ENCODE measurements around the gene DIO2. TPM values are rescaled to one million over a fixed set of nuclear protein-coding genes. Genes with fewer than 3 reads are reported as not detected.
A peak's percentile ranks its signal among the peaks of the same experiment; 100 is the strongest.

The DIO2 gene
- polyA plus RNA-seq, 2 of the 4 experiments (the other 2 are of a cell fraction), result 35.3 to 72.5 TPM

GRCh38 chr14:80206351-80207080 lies 4.8 kb downstream of the DIO2 start:
- peaks cover 39% of the 10 kb centered on the region for H3K4me1 ChIP-seq
- FAIRE-seq (no peak), ATAC-seq (no peak), DNase-seq (ENCODE audit: low read depth in 1 of 2, low spot score in 1 of 2) (no peak)
- H3K27ac ChIP-seq, result peak overlapping the region in 1 of 2 experiments; percentile 12; a peak in 2 of 6 replicates
- CTCF ChIA-PET, result no interaction called here
- WGBS (ENCODE audit: missing lambda C conversion rate), result 72% methylated on average over 8 of the region's 8 CpGs
- H3K9me3 ChIP-seq, result no peaks in the 10 kb centered on the region
- TF ChIP-seq SMC3 (IDR thresholded peaks at IDR 0.05) (no peak), POLR2AphosphoS2 (conservative IDR thresholded peaks at IDR 0.05; ENCODE audit: low read length) (no peak), GATA3 (IDR thresholded peaks at IDR 0.05; ENCODE audit: borderline replicate concordance) (no peak), NPAS2 (CRISPR knock-in tag; IDR thresholded peaks at IDR 0.05; ENCODE audit: borderline replicate concordance) (no peak), MAZ (IDR thresholded peaks at IDR 0.05; ENCODE audit: borderline replicate concordance, low read depth, low read length) (no peak), CBX2 (IDR thresholded peaks at IDR 0.05; ENCODE audit: borderline replicate concordance, low read depth) (no peak), CHD2 (IDR thresholded peaks at IDR 0.05; ENCODE audit: low read length, partially characterized antibody) (no peak), RNF2 (IDR thresholded peaks at IDR 0.05; ENCODE audit: borderline replicate concordance, low read depth) (no peak)
- TF ChIP-seq, protein P1, sequence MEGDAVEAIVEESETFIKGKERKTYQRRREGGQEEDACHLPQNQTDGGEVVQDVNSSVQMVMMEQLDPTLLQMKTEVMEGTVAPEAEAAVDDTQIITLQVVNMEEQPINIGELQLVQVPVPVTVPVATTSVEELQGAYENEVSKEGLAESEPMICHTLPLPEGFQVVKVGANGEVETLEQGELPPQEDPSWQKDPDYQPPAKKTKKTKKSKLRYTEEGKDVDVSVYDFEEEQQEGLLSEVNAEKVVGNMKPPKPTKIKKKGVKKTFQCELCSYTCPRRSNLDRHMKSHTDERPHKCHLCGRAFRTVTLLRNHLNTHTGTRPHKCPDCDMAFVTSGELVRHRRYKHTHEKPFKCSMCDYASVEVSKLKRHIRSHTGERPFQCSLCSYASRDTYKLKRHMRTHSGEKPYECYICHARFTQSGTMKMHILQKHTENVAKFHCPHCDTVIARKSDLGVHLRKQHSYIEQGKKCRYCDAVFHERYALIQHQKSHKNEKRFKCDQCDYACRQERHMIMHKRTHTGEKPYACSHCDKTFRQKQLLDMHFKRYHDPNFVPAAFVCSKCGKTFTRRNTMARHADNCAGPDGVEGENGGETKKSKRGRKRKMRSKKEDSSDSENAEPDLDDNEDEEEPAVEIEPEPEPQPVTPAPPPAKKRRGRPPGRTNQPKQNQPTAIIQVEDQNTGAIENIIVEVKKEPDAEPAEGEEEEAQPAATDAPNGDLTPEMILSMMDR (IDR thresholded peaks at IDR 0.05), result no peak
- POLR2A ChIA-PET, result no interaction called here
- no peak overlapping the region for H3K4me3 ChIP-seq
- peak overlapping the region; percentile 18; the same call in 2 of the 3 replicates for H3K4me2 ChIP-seq

- H3K4me3 ChIP-seq, result no peak overlapping the region
- FAIRE-seq (no peak), DNase-seq (ENCODE audit: low read depth in 1 of 2, low spot score in 1 of 2) (peak in 1 of 2 experiments; percentile 45), ATAC-seq (0 out of 6 replicates have a peak, but pooled peaks of 1 of the 2 experiments have one; percentile 8)
- no peaks in the 10 kb centered on the region for H3K9me3 ChIP-seq
- H3K4me1 ChIP-seq, result peaks cover 23% of the 10 kb centered on the region; the same call in 2 of the 3 replicates
- WGBS (ENCODE audit: missing lambda C conversion rate), result 85% methylated on average over 9 of the region's 9 CpGs
- POLR2A ChIA-PET, result interaction anchor here (1.1 kb wide), 1 partner anchor 13 kb away, joined by 3 read pairs; no protein-coding TSS in a partner anchor
- CTCF ChIA-PET, result interaction anchor here (1.8 to 2.1 kb wide), 2 partner anchors 11 kb away, joined by 8 to 12 read pairs; no protein-coding TSS in a partner anchor
- H3K4me2 ChIP-seq, result no peak overlapping the region
- H3K27ac ChIP-seq, result no peak overlapping the region
- TF ChIP-seq RAD21 (conservative IDR thresholded peaks at IDR 0.05 in 1 of 2, IDR thresholded peaks at IDR 0.05 in 1 of 2), result peak in 1 of 2 experiments; percentile 36; a peak in 2 of 5 replicates
- TF ChIP-seq, protein P1 (IDR thresholded peaks at IDR 0.05), result 0 out of 3 replicates have a peak, but pooled peaks have one; percentile 9
- no peak for TF ChIP-seq CEBPB (IDR thresholded peaks at IDR 0.05)
Observed at GRCh38 chr14:80202888-80203562, 8.3 kb downstream of the DIO2 start.

DNA sequence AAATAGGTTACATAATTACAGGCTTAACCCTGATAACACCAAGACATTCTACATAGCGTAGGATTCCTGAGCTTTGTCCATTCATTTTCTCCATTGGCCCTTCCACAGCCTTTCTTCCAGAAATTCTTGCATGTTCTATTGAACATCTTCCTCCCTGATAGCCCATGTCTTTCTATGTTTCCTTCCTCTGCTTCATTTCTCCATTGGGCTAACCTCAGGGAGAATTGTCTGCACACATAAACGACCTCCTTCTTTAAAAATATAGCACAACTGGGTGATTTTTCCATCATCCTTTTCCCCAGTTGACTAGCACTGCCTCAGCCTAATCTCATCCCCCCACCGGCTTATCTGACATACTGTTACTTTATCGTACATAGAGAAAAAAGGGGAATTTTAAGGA lies 11.2 kb downstream of the DIO2 start:
- ChIA-PET POLR2A (no interaction called here), CTCF (no interaction called here)
- Histone ChIP-seq H3K27ac (no peak overlapping the region), H3K4me1 (peaks cover 5% of the 10 kb centered on the region; the same call in 1 of the 3 replicates), H3K9me3 (no peaks in the 10 kb centered on the region), H3K4me3 (no peak overlapping the region), H3K4me2 (no peak overlapping the region)
- no peak for DNase-seq (ENCODE audit: low read depth in 1 of 2, low spot score in 1 of 2)
- WGBS (ENCODE audit: missing lambda C conversion rate), result 73% methylated on average over 4 of the region's 4 CpGs
- ATAC-seq, result no peak
- no peak for FAIRE-seq
- TF ChIP-seq FOSB (CRISPR knock-in tag; IDR thresholded peaks at IDR 0.05) (peak; percentile 93; the same call in 1 of the 2 replicates), KDM5A (IDR thresholded peaks at IDR 0.05) (no peak), TFCP2L1 (CRISPR knock-in tag; IDR thresholded peaks at IDR 0.05) (peak; percentile 62; the same call in 1 of the 2 replicates), RARB (CRISPR knock-in tag; IDR thresholded peaks at IDR 0.05) (peak; percentile 84; the same call in 1 of the 2 replicates)
- TF ChIP-seq, protein P1 (IDR thresholded peaks at IDR 0.05), result no peak
